MM.1S (cell line): Measurements from ENCODE around the gene ST7.

ENCODE experiments used
- CTCF ChIP-seq: fragments of 300-600 bp; sonication (generic); IDR thresholded peaks from 2 replicates; pipeline ENCODE4 v1.5.1; 2016; ENCODE audit warnings: antibody characterized with exemption, low read length, mixed read lengths
- EZH2 ChIP-seq: fragments of 300-600 bp; sonication (generic); optimal IDR thresholded peaks from 2 replicates; pipeline ENCODE3; 2017; ENCODE audit warnings: low read depth, mild to moderate bottlenecking, antibody characterized with exemption, low read length, mixed read lengths
- EZH2phosphoT487 ChIP-seq: fragments of 300-600 bp; sonication (generic); IDR thresholded peaks from 2 replicates; pipeline ENCODE4 v1.6.1; 2018; ENCODE audit warnings: antibody characterized with exemption, low read length

GRCh38 chr7:116984917-116985316 is 31.6 kb downstream of the ST7 start:
- peak; percentile 89 for TF ChIP-seq CTCF
- no peak for TF ChIP-seq EZH2
- no peak for TF ChIP-seq EZH2phosphoT487
